ENCODE measurements around the gene ANO1. TPM values are rescaled to one million over a fixed set of nuclear protein-coding genes. Genes with fewer than 3 reads are reported as not detected.

ANO1 gene
- polyA plus RNA-seq, 4 donors = 10.1 to 25.0 (median 14.7) TPM

GRCh38 chr11:70111269-70112016 lies 33.3 kb downstream of the ANO1 start:
- no peak for DNase-seq (ENCODE audit: low read depth in 4 of 4, low spot score in 2 of 4)

- DNase-seq (ENCODE audit: low read depth in 4 of 4, low spot score in 2 of 4) = no peak
Measured at GRCh38 chr11:70112017-70112434, 33.9 kb downstream of the ANO1 start.

- DNase-seq (ENCODE audit: low read depth in 4 of 4, low spot score in 2 of 4) = no peak
Measured at GRCh38 chr11:70113801-70114200, 35.7 kb downstream of the ANO1 start.

GRCh38 chr11:70115778-70116177 lies 37.7 kb downstream of the ANO1 start:
- no peak for DNase-seq (ENCODE audit: low read depth in 4 of 4, low spot score in 2 of 4)

- DNase-seq (ENCODE audit: low read depth in 4 of 4, low spot score in 2 of 4) = no peak
Measured at GRCh38 chr11:70116386-70117065, 38.4 kb downstream of the ANO1 start.

- no peak for DNase-seq (ENCODE audit: low read depth in 4 of 4, low spot score in 2 of 4)
Measured at GRCh38 chr11:70117567-70118145, 39.5 kb downstream of the ANO1 start.

GRCh38 chr11:70118642-70119041 lies 40.5 kb downstream of the ANO1 start:
- no peak for DNase-seq (ENCODE audit: low read depth in 4 of 4, low spot score in 2 of 4)

- no peak for DNase-seq (ENCODE audit: low read depth in 4 of 4, low spot score in 2 of 4)
Measured at GRCh38 chr11:70119502-70119901, 41.4 kb downstream of the ANO1 start.

GRCh38 chr11:70120674-70121073 lies 42.6 kb downstream of the ANO1 start:
- no peak for DNase-seq (ENCODE audit: low read depth in 4 of 4, low spot score in 2 of 4)

GRCh38 chr11:70122490-70123198 lies 44.5 kb downstream of the ANO1 start:
- no peak for DNase-seq (ENCODE audit: low read depth in 4 of 4, low spot score in 2 of 4)

- no peak for DNase-seq (ENCODE audit: low read depth in 4 of 4, low spot score in 2 of 4)
Measured at GRCh38 chr11:70123711-70124110, 45.6 kb downstream of the ANO1 start.

GRCh38 chr11:70124321-70125000 lies 46.3 kb downstream of the ANO1 start:
- DNase-seq (ENCODE audit: low read depth in 4 of 4, low spot score in 2 of 4) = no peak

- DNase-seq (ENCODE audit: low read depth in 4 of 4, low spot score in 2 of 4) = no peak
Measured at GRCh38 chr11:70126494-70126893, 48.4 kb downstream of the ANO1 start.

- no peak for DNase-seq (ENCODE audit: low read depth in 4 of 4, low spot score in 2 of 4)
Measured at GRCh38 chr11:70127653-70128434, 49.7 kb downstream of the ANO1 start.

- no peak for DNase-seq (ENCODE audit: low read depth in 4 of 4, low spot score in 2 of 4)
Measured at GRCh38 chr11:70128435-70128906, 50.4 kb downstream of the ANO1 start.

- DNase-seq (ENCODE audit: low read depth in 4 of 4, low spot score in 2 of 4) = no peak
Measured at GRCh38 chr11:70129051-70129592, 51.0 kb downstream of the ANO1 start.

- DNase-seq (ENCODE audit: low read depth in 4 of 4, low spot score in 2 of 4) = no peak
Measured at GRCh38 chr11:70130636-70131035, 52.5 kb downstream of the ANO1 start.

GRCh38 chr11:70131606-70132190 lies 53.6 kb downstream of the ANO1 start:
- DNase-seq (ENCODE audit: low read depth in 4 of 4, low spot score in 2 of 4) = no peak

- no peak for DNase-seq (ENCODE audit: low read depth in 4 of 4, low spot score in 2 of 4)
Measured at GRCh38 chr11:70132641-70133040, 54.5 kb downstream of the ANO1 start.
